ENCODE measurements around the gene RNF182.
"Not testable (repeated sequence)": the region's sequence is repeated elsewhere in the genome, so short reads cannot be mapped to it uniquely, and the experiment has no call there.

DNA sequence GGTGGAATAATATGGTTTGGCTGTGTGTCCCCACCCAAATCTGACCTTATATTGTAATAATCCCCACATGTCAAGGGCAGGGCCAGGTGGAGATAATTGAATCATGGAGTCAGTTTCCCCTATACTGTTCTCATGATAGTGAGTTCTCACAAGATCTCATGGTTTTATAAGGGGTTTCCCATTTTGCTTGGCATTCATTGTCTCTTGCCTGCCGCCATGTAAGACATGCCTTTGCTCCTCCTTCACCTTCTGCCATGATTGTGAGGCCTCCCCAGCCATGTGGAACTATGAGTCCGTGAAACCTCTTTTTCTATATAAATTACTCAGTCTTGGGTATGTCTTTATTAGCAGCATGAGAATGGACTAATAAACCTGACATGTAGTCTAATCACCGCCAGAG, 48.7 kb downstream of the RNF182 start:
- TF ChIP-seq SUZ12 (IDR thresholded peaks at IDR 0.05; ENCODE audit: extremely low read depth, insufficient read depth, insufficient read length); YY1 (IDR thresholded peaks at IDR 0.05; ENCODE audit: insufficient read depth, insufficient read length): not testable (repeated sequence)

Measured in NT2/D1 (cell line).